ENCODE data around the gene NUTM2G.
"Not testable (repeated sequence)": the region's sequence is repeated elsewhere in the genome, so short reads cannot be mapped to it uniquely, and the experiment has no call there.

NUTM2G gene

DNA sequence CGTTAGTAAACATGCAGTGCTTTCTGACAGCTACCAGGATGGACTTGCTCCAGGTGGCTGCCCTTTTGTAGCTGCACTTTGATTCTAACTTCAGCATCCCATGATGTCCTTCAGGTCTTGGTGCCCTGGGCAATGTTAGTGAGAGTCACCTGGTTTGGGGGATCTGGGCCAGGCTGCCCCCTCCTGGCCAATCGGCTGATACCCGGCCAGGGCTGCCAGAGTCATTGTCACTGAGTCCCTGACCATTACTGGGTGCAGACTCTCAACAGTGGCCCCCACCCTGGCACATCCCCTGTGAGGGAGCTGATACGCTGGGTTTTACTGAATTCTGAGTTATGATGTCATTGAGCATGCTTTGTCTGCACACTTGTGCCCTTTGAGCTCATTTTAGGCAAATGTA is 13.5 kb downstream of the NUTM2G start:
- not testable (repeated sequence) for DNase-seq (ENCODE audit: low spot score)

- DNase-seq (ENCODE audit: low spot score), result not testable (repeated sequence)
These were observed 20.7 kb downstream of the NUTM2G start for GRCh38 chr9:96949346-96949745.

- DNase-seq (ENCODE audit: low spot score), result not testable (repeated sequence)
These were observed 21.9 kb downstream of the NUTM2G start for GRCh38 chr9:96950539-96950938.

GRCh38 chr9:96967591-96967990 is 38.9 kb downstream of the NUTM2G start:
- not testable (repeated sequence) for DNase-seq (ENCODE audit: low spot score)

DNA sequence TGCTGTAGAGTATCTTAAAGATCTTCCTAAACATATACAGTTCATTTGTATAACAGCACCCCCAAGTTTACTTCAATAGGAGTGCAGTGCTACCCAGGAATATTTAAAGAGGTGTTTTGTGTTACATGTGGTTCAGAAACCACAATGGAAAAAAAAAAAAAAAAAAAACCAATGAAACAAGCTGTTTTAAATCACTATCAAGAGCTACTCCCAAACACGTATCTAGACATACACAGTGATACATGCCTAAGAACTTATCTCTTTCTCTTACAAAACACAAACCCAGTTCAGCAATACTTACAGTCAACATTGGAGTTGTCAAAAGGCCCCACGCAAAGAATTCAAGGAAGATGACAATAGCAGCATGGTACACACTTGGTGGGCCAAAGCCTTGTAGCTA is 43.9 kb downstream of the NUTM2G start:
- not testable (repeated sequence) for DNase-seq (ENCODE audit: low spot score)

GRCh38 chr9:96974037-96974436 is 45.4 kb downstream of the NUTM2G start:
- not testable (repeated sequence) for DNase-seq (ENCODE audit: low spot score)

- DNase-seq (ENCODE audit: low spot score), result not testable (repeated sequence)
These were observed 55.0 kb downstream of the NUTM2G start for GRCh38 chr9:96983496-96984122.

DNA sequence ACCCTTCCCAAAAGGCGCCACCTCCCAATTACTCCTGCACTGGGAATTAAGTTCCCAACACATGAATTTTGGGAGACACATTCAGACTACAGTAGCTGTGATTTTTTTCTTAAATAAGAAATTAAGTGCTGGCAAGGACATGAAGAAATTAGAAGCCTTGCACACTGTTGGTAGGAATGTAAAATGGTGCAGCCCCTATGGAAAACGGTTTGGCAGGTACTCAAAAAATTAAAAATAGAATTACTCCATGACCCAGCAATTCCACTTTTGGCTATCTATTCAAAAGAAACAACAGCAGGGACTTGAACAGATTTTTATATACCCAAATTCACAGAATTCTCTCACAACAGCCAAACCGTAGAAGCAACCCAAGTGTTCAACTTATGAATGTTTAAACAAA is 55.5 kb downstream of the NUTM2G start:
- DNase-seq (ENCODE audit: low spot score), result not testable (repeated sequence)

GRCh38 chr9:96984887-96985286 is 56.2 kb downstream of the NUTM2G start:
- not testable (repeated sequence) for DNase-seq (ENCODE audit: low spot score)
